MM.1S (cell line): ENCODE results near the gene CPT1A.

Experiments
- DNase-seq: peaks from one replicate; pipeline ENCODE4 v3.0.0-alpha.2; 2015
- H2AFZ ChIP-seq: fragments of 300-600 bp; sonication (generic); 2 replicates; pipeline ENCODE4 v1.6.0; 2016; ENCODE audit warnings: antibody characterized with exemption, low read length
- H3F3A ChIP-seq: fragments of 300-600 bp; sonication (generic); 2 replicates; pipeline ENCODE4 v1.6.1; 2016; ENCODE audit warnings: mild to moderate bottlenecking, antibody characterized with exemption, low read length, moderate library complexity, mixed read lengths; ENCODE audit not compliant: insufficient read depth
- H3K27ac ChIP-seq: fragments of 300-600 bp; sonication (generic); 2 replicates; pipeline ENCODE4 v1.5.1; 2016; ENCODE audit warnings: mild to moderate bottlenecking, low read length
- H3K27me3 ChIP-seq: fragments of 300-600 bp; sonication (generic); replicated peaks from 2 replicates; pipeline ENCODE4 v1.6.0; 2016; ENCODE audit warnings: low read length; ENCODE audit not compliant: insufficient read depth
- H3K36me3 ChIP-seq: fragments of 300-600 bp; sonication (generic); replicated peaks from 2 replicates; pipeline ENCODE4 v1.6.1; 2016; ENCODE audit warnings: mild to moderate bottlenecking, low read length, mixed read lengths; ENCODE audit not compliant: insufficient read depth
- H3K4me1 ChIP-seq: fragments of 300-600 bp; sonication (generic); 2 replicates; pipeline ENCODE4 v1.6.1; 2016; ENCODE audit warnings: low read length, mixed read lengths
- H3K4me2 ChIP-seq: fragments of 300-600 bp; sonication (generic); 2 replicates; pipeline ENCODE4 v1.6.0; 2016; ENCODE audit warnings: low read depth, low read length
- H3K4me3 ChIP-seq: fragments of 300-600 bp; sonication (generic); 2 replicates; pipeline ENCODE4 v1.5.1; 2016; ENCODE audit warnings: low read length, mixed read lengths
- H3K79me2 ChIP-seq: fragments of 300-600 bp; sonication (generic); 2 replicates; pipeline ENCODE4 v1.6.1; 2016; ENCODE audit warnings: mixed run types, low read length, mixed read lengths
- H3K9ac ChIP-seq: fragments of 300-600 bp; sonication (generic); 2 replicates; pipeline ENCODE4 v1.6.1; 2016; ENCODE audit warnings: low read length, mixed read lengths
- H3K9me2 ChIP-seq: fragments of 300-600 bp; sonication (generic); replicated peaks from 2 replicates; pipeline ENCODE4 v1.6.1; 2016; ENCODE audit warnings: mild to moderate bottlenecking, low read length, mixed read lengths; ENCODE audit not compliant: insufficient read depth
- H3K9me3 ChIP-seq: fragments of 300-600 bp; sonication (generic); replicated peaks from 2 replicates; pipeline ENCODE4 v1.6.1; 2016; ENCODE audit warnings: mild to moderate bottlenecking, low read length, mixed read lengths; ENCODE audit not compliant: insufficient read depth
- H4K20me1 ChIP-seq: fragments of 300-600 bp; sonication (generic); 2 replicates; pipeline ENCODE4 v1.6.1; 2016; ENCODE audit warnings: mild to moderate bottlenecking, low read length, moderate library complexity, mixed read lengths; ENCODE audit not compliant: insufficient read depth
- EZH2 ChIP-seq: fragments of 300-600 bp; sonication (generic); optimal IDR thresholded peaks from 2 replicates; pipeline ENCODE3; 2017; ENCODE audit warnings: low read depth, mild to moderate bottlenecking, antibody characterized with exemption, low read length, mixed read lengths
- EZH2phosphoT487 ChIP-seq: fragments of 300-600 bp; sonication (generic); IDR thresholded peaks from 2 replicates; pipeline ENCODE4 v1.6.1; 2018; ENCODE audit warnings: antibody characterized with exemption, low read length
- TF ChIP-seq, protein P1 (sequence below): fragments of 300-600 bp; sonication (generic); IDR thresholded peaks from 2 replicates; pipeline ENCODE4 v1.5.1; 2016; ENCODE audit warnings: antibody characterized with exemption, low read length, mixed read lengths

The CPT1A gene

DNA sequence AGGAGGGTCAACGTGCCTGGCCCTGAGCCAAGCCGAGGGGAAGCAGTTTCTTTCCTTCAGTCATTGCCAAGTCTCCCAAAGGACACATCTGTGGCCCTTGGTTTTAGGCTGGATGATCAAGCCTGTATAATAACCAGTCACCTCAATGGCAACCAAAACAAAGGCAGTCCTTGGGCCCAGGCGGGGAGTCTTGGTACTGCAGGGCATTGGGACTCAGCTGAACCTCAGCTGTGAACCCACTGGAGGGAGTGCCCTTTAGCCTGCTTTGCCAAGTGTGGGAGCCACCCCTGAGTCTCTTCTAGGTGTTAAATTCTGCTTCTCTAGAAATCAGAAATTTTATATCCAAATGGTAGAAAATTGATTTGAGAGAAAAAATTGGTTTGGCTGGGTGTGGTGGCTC, 36.9 kb downstream of the CPT1A start:
- no peak for DNase-seq
- Histone ChIP-seq H3K79me2 (no peaks in the 10 kb centered on the region), H3K4me2 (no peak overlapping the region), H2AFZ (no peak overlapping the region), H3F3A (no peaks in the 10 kb centered on the region), H3K4me1 (no peaks in the 10 kb centered on the region), H3K9me2 (no peaks in the 10 kb centered on the region), H3K27ac (no peak overlapping the region), H4K20me1 (no peaks in the 10 kb centered on the region), H3K27me3 (no peaks in the 10 kb centered on the region), H3K4me3 (no peak overlapping the region), H3K9ac (no peak overlapping the region), H3K9me3 (no peaks in the 10 kb centered on the region), H3K36me3 (no peaks in the 10 kb centered on the region)
- TF ChIP-seq EZH2phosphoT487: no peak
- TF ChIP-seq EZH2: no peak
- TF ChIP-seq, protein P1, sequence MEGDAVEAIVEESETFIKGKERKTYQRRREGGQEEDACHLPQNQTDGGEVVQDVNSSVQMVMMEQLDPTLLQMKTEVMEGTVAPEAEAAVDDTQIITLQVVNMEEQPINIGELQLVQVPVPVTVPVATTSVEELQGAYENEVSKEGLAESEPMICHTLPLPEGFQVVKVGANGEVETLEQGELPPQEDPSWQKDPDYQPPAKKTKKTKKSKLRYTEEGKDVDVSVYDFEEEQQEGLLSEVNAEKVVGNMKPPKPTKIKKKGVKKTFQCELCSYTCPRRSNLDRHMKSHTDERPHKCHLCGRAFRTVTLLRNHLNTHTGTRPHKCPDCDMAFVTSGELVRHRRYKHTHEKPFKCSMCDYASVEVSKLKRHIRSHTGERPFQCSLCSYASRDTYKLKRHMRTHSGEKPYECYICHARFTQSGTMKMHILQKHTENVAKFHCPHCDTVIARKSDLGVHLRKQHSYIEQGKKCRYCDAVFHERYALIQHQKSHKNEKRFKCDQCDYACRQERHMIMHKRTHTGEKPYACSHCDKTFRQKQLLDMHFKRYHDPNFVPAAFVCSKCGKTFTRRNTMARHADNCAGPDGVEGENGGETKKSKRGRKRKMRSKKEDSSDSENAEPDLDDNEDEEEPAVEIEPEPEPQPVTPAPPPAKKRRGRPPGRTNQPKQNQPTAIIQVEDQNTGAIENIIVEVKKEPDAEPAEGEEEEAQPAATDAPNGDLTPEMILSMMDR: no peak

DNA sequence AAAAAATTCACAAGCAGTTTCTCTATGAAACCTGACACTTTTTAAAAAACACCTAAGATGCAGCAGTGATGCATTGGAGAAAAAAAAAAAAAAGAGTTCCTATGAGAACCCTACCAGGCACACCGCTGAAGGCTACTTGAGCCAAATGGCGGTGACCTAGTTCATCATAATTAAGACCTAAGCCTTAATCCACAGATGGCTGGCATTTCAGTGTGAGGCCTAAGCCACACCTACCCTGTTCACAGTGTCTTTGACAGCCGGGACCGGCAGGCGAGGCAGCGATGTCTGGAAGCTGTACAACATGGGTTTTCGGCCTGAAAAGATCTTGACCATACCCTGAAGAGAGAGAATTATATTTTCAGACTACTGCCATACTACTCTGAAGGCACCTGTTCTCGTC, 38.0 kb downstream of the CPT1A start:
- Histone ChIP-seq H3K9me2 (no peaks in the 10 kb centered on the region), H3K4me1 (no peaks in the 10 kb centered on the region), H3K27me3 (no peaks in the 10 kb centered on the region), H3K4me3 (no peak overlapping the region), H4K20me1 (no peaks in the 10 kb centered on the region), H3K9me3 (no peaks in the 10 kb centered on the region), H3K36me3 (no peaks in the 10 kb centered on the region), H3K79me2 (no peaks in the 10 kb centered on the region), H3K27ac (no peak overlapping the region), H3K9ac (no peak overlapping the region), H2AFZ (no peak overlapping the region), H3K4me2 (no peak overlapping the region), H3F3A (no peaks in the 10 kb centered on the region)
- no peak for TF ChIP-seq EZH2phosphoT487
- TF ChIP-seq EZH2: no peak
- TF ChIP-seq, protein P1: no peak
- DNase-seq: no peak

DNA sequence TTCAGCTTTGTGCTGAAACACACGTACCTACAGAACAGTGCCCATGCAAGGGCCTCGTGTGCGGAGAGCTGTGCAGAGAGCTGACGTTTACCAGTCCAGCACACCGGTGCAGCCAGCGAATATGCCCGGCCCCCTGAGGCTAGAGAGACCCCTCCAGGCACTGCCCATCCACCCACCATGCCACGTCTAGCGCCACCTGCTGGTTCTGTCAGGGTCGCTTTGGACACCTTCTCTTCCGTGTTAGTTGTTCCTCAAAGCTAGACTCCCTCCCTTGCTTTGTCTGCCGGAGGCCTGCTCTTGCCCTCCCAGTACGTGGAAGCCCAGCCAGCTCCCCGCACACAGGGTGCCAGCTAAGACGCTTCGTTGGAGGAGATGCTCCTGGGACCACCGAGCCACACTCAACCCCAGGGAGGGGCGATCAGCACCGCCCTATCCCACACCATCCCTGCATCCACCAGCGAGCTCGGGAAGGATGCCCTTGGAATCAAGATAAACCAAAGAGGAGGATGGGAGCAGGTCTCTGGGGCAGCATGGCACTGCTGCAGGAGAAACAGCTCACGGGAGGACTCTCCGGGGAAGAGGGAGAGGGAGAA, 43.4 kb downstream of the CPT1A start:
- H3K4me1 ChIP-seq: no peaks in the 10 kb centered on the region
- H2AFZ ChIP-seq: no peak overlapping the region
- TF ChIP-seq EZH2phosphoT487: no peak
- no peak for TF ChIP-seq EZH2
- TF ChIP-seq, protein P1: peak; percentile 69
- no peak overlapping the region for H3K4me2 ChIP-seq
- no peak for DNase-seq
- no peaks in the 10 kb centered on the region for H4K20me1 ChIP-seq
- H3K9me3 ChIP-seq: no peaks in the 10 kb centered on the region
- no peak overlapping the region for H3K9ac ChIP-seq
- no peaks in the 10 kb centered on the region for H3K9me2 ChIP-seq
- no peak overlapping the region for H3K27ac ChIP-seq
- H3K79me2 ChIP-seq: no peaks in the 10 kb centered on the region
- no peaks in the 10 kb centered on the region for H3K27me3 ChIP-seq
- no peaks in the 10 kb centered on the region; the same call in 1 of the 2 replicates for H3F3A ChIP-seq
- H3K4me3 ChIP-seq: no peak overlapping the region
- no peaks in the 10 kb centered on the region for H3K36me3 ChIP-seq
